Stimulated activated CD8-positive, alpha-beta memory T cell treated with anti-CD3 and anti-CD28 coated beads, Interleukin-12 subunit alpha, Interleukin-12 subunit beta, amount 100 ng/mL, for 24 hours (primary cell): ENCODE results near the gene TRABD2A.
A peak's percentile ranks its signal among the peaks of the same experiment; 100 is the strongest.

ENCODE experiments used
- DNase-seq: peaks from one replicate; pipeline ENCODE4 v3.0.0-alpha.2; 2020; ENCODE audit errors: extremely low read depth

Gene TRABD2A

DNA sequence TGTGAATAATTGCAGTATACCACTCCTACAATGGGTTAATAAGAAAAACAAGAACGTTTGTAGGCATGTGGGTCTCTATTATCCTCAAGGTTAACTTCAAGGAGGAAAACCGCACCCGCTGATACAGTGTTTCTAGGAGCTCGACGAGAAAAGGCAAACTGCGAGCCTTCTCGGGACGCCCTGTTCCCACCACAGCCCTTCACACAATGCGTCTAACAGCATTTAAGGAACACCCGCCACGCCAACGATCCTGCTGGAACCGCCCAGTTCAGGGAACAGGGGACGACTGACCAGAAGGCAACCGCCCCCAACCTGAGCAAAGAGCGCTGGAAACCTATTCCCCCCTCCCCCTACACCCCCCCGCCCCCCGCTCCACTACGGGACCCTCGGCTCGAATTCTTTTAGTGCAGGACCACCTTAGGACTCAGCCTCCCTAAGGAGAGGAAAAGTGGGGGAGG lies 23.9 kb upstream of the TRABD2A start:
- no peak for DNase-seq

DNA sequence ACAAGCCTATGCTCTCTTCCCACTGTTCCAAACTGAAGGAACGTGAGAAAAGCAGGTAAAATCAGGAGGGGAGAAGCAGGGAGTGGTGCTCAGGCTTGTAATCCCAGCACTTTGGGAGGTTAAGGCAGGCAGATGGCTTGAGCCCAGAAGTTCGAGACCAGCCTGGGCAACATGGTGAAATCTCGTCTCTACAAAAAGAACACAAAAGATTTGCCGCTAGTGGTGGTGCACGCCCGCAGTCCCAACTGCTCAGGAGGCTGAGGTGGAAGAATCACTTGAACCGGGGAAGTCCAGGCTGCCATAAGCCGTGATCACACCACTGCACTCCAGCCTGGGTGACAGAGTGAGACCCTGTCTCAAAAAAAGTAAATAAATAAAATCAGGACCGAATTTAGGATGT lies 23.3 kb upstream of the TRABD2A start:
- DNase-seq = no peak

DNA sequence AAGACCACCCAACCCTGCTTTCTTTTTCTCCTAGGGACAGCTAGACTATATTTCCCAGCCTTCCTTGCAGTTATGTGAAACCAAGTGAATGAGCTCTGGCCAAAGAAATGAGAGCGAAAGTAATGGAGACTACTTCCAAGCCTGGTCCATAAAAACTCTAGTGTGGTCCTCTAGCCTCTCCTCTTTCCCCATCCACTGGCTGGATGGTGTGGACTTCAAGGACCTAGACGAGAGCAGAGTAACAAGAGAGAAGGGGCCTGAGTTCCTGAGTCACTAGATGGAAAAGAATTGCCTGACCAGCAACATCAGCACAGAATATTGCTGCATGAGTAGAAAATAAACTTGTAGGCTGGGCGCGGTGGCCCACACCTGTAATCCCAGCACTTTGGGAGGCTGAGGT lies 21.6 kb upstream of the TRABD2A start:
- DNase-seq = no peak

DNA sequence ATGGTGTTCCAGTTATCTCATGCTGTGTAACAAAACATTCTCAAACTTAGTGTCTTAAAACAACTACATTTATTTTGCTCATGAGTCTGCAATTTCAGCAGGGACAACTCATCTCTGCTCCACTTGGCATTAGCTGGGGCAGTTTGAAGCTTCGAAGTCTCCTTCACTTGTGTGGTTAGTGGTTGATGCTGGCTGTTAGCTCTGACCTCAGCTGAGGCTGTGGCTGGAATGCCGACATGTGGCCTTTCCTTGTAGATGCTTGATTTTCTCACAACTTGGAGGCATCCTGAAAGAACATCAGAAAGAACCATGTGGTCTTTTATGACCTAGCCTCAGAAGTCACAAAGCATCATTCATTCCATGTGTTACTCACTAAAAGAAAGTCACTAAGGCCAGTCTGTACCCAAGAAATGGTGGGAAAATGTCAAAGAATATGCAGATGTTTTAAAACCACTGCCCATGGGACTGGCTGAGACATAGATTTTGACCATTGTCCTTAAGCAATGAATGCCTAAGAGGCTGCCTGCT lies 20.8 kb upstream of the TRABD2A start:
- DNase-seq = no peak

DNA sequence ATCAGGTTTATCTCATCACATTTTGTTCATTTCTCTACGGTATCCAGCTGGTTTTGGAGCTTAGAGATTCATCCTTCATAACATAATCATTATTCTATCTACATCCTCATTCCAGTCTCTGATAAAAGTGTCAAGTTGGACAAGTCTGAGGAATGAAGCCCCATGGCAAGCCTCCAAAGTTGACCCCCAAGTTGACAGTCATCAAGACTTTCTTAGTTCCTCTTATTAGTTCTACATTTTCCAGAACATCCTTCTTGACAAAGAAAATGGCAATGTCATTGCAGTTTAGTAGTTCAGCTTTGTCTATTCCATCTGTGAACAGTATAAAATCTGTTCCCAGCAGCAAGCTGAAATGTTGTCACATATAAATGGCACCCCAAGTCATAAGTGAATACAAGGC lies 20.1 kb upstream of the TRABD2A start:
- DNase-seq = no peak

DNA sequence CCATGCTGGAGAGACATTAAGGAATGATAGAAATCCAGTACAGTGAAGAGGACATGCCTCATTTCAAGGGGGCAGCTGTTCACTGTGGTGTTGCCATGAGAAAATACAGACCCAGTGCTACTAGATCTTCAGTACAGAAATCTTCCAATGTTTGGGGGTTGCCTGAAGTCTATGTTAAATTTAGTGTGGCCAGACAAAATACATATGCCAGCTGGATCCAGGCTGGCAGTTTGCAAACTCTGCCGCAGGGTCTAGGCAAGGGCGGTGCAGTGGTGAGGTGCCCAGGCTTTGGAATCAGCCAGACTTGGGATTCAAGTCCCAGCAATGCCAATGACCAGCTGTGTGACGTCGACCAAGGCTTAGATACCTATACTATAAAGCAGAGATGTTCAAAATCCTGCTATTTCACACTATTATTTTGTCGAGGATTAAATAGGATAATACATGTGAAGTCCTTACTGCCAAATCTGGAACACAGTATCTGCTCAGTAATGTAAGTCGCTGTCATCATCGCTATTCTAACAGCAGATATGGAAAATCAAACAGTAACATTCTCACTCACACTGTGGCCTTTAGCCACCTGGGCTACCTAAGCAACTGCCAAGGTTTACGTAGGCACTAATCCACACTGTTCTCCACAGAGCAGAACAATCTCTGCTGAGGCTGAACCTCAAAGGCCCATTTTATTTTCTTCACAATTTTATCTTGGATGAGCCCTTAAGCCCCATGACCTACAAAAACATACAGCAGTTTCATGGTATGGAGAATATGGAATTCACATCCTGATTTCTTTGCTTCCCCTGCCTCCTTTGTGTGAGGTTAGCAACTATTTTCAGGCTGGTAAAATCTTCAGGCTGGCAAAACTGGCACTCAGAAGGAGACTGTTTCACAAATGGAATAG lies 18.7 kb upstream of the TRABD2A start:
- DNase-seq = no peak

DNA sequence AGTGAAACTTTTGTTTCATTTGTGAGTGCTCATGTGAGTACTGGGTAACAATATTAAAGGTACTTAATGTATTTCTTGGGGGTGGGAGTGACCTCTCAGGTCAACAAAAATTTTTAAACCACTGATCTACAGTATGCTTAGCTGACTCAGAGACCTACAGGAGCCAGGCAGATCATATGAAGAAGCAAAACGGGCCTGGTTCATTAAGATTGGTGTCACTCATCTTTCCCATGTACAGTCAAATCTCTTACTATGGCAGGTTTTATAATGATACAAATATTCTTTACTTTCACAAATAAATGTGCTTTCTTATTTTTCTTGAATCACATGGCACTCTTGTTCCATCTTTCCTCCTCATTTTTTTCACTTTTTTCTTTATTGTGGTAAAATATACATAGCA lies 16.9 kb upstream of the TRABD2A start:
- no peak for DNase-seq

DNA sequence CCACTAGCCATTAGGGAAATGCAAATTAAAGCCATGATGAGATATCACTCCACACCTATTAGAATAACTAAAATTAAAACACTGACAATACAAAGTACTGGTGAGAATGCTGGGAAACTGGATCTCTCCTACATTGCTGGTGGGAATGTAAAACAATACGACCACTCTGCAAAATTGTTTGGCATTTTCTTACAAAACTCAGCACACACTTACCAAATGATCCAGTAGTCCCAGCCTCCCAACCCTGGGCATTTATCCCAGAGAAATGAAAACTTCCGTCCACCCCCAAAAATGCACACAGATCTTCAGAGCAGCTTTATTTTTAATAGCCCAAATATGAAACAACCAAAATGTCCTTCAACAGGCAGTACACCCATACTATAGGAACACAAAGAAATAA lies 15.7 kb upstream of the TRABD2A start:
- no peak for DNase-seq

DNA sequence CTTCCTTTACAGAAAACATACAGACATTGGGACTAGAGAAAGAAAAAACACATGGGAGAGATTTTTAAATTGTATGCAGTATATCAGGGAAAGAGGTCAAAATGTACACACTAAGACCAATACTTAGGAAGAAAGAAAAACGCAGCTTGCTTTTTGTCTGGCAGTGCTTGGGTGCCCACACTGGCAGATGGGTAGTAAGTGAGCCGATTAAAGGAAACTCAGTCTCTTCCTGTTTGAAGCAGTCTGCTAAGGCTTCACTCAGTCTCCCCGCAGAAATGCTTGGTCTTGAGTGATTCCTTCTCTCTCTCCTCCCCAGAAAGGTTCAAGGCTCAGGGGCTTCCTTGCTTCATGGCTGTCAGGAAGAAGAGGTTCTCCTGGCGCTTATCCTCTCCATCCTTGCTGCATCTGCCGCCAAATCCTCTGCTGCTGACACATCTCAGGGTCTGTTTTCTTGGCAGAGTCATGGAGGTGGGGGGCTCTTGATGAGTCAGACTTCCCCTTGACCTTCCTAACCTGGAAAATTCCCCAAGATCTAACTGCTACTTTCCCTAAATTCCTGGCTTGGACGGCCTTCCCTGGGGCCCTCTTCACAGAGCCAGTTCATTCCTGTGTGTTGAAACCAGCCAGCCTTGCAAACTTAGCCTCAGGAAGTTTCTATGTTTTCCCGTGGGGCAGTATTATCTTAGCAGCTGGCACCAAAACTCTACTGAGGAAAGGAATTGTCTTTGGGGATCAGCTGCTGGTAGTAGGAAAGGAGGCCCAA lies 14.1 kb upstream of the TRABD2A start:
- DNase-seq = no peak

DNA sequence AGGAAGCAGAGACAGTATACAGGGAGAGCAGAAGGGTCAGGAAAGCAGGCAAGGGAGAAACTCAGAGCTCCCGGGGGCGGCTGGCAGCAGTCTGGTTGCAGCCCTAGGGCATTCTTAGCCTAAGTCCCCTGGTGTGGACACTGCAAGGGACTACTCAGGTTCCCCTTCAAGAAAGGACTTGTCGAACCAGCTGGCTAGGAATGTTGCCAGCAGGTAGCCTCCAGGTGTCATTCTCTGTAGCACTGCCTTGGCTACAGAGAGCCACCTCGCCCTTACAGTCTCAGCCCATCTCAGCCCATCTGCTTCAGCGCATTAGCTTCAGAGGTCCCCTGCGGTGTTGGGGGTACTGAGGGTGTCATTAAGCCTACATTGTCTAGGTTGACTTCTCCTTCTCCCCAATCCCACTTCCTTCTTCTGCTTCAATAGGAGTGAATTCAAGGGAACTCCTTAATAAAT lies 13.3 kb upstream of the TRABD2A start:
- DNase-seq = no peak

DNA sequence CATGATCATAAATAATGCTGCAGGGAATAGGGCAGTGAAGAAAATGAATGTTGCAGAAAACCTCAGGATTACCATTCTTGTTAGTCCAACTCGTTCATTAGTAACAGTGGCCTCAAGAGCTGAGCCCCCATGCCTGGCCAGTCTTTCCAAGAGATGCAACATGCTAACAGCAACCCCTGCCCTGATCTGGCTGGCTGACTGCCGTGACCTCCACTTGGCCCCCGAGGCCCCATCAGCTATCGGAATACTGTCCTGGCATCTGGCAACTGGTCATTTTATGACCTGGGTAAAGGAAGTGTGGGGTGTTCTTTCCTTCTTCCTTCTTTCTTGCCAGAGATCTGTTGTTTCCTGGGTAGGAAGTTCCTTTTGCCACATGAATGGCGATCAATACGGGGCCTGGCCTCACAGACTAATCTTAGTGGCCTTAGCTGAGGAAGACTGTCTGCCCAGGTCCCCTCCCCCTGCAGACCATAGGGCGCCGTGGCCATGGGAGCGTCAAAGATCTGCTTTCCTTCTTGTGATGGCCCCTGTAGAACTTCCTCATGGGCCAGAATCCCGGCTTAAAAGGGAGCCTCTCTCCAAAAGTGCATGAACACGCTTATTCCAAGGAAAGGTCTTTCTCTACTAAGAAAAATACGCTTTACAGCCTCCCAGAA lies 10.6 kb upstream of the TRABD2A start:
- DNase-seq = no peak

DNA sequence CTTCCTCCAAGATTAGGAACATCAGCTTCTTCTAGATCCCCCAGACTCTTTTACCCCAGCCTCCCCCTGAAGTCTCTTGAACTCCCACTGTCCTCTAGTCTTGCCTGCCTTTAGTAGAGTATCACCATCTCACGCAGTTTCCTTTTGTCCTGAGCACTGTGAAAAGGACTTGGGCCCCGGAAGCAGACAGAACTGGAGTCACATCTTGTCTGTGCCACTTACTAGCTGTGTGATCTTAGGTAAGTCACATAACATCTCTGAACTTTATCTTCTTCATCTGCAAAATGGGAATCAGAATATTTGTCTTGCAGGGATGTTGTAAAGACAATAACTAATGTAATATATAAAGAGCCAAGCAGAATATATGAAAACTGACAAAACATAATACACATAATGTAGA lies 8.4 kb upstream of the TRABD2A start:
- DNase-seq = no peak

DNA sequence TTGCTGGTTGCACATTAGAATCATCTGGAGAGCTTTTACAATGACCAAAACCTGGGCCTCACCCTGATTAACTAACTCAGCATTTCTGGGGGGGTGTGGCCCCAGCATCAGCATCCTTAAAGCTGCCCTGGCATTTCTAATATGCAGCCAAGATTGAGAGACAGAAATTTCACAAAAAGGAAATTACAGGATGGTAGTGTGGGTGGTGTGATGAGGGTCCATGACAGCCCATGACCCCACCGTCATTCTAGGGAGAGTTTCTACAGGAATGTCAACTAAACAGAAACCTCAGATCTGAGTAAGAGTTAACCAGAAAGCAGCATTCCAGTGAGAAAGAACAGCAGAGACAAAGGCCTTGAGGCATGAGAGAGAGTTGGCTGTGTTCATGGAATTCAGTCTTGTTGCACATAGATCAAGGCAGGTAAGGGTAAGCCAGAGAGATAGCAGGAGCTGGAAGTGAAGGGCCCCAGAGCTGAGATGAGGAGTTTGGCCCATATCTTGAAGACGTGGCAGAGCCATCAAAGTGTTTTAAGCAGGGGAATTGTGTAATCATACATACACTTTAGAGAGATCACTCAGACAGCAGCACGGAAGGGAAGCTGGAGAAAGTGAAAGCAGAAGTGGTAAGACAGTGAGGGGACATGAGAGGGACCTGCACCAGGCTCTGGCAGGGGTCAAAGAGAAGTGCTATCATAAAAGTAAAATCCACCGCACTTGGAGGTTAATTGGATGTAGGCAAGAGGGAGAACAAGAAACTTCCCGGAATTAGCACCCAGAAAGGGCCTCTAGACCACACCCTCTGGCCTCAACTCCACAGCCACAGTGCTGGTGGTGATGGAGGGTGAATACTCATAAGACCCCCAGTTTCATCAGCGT lies 7.8 kb upstream of the TRABD2A start:
- no peak for DNase-seq

DNA sequence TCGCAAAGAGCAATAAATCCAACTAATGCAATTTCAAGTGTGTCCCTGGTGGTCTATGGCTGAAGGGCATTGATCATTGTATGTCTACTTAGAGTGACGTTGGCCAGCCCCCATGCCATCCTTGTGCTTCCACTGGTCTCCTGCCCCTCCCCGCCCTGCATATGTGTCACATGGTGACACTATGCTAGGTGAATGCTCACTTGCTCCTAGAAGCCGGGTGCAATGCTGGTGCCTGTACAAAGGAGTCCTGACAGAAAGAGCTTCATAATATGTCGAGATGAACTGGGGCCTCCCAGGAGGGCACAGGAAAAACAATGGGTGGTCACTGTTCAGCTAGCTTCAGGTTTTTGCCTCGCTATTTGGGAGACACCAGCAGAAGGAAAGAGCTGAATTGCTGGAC lies 5.9 kb upstream of the TRABD2A start:
- DNase-seq = no peak

DNA sequence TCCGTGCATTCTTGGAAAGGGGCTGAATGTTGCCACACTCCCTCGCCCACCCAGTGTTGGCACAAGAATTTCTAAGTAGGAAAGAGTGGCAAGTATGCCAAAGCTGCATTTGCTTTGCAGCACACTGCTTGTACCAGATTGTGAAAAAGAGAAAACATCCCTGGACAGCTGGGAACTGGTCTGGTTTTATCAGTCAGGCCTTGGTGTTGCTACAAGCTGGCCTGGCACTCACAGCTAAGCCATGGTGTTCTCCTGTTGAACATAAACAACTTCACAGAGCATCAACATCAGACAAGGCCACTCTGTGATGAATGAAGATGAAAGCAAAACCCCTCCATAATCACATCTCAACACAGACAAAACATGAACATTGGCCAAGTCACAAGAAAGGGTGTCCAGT lies 4.2 kb upstream of the TRABD2A start:
- no peak for DNase-seq

DNA sequence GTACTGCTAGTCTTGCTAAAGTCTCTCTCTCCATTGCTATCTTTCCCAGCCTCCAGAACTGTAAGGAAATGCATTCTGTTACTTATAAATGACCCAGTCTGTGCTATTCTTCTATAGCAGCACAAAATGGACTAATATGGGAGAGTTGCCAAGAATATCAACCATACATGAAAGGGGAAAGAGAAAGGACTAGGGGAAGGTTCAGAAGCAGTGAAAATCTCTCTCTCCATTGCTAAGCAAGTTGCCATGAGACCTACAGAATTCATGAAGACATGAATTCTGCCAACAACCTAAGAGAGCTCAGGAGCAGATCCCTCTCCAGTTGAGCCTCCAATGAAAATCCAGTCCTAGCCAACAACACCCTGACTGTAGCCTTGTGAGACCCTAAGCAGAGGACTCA lies 3.6 kb upstream of the TRABD2A start:
- no peak for DNase-seq

DNA sequence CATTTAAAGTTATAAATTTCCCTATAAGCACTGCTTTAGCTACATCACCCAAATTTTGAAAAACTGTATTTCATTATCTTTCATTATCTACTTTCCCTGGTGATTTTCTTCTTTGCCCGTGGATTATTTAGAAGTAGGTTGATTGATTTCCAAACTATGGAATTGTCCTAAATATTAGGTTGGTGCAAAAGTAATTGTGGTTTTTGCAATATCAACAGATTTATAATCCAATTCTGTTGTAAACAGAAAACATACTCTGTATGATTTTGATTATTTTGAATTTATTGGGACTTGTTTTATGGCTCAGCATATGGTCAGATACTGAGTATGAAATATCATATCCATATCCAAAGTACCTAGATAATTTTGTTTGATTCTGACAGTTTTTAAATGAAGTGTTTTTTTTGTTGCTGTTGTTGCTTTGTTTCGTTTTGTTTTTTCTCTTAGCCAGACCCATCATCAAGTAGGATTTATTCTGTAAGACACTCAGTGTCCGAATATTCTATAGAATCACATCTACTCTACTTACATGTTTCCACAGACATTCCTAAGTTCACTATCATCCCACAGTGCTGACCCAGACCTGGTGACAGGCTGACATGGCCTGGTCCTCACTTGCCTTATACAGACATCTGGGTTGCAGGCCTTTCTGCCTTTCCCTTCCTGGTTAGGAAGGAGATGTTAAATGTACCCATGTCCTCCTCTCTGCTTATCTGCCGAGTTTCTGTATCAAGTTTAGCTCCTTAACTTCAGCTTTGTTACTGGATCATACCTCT lies 2.1 kb upstream of the TRABD2A start:
- no peak for DNase-seq

DNA sequence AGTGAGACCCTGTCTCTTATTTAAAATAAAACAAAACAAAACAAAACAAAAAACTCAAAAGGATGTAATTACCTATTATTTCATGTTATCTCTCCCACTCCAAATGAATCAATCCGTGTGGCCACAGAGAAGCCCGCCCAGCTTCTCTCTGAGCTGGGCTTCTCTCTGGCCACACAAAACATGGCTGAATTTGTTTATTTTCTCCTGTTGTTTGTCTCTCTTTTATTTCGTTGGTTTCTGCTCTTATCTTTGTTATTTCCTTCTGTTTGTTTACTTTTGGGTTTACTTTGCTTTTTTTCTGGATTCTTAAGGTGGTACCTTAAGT lies 1.5 kb upstream of the TRABD2A start:
- no peak for DNase-seq

DNA sequence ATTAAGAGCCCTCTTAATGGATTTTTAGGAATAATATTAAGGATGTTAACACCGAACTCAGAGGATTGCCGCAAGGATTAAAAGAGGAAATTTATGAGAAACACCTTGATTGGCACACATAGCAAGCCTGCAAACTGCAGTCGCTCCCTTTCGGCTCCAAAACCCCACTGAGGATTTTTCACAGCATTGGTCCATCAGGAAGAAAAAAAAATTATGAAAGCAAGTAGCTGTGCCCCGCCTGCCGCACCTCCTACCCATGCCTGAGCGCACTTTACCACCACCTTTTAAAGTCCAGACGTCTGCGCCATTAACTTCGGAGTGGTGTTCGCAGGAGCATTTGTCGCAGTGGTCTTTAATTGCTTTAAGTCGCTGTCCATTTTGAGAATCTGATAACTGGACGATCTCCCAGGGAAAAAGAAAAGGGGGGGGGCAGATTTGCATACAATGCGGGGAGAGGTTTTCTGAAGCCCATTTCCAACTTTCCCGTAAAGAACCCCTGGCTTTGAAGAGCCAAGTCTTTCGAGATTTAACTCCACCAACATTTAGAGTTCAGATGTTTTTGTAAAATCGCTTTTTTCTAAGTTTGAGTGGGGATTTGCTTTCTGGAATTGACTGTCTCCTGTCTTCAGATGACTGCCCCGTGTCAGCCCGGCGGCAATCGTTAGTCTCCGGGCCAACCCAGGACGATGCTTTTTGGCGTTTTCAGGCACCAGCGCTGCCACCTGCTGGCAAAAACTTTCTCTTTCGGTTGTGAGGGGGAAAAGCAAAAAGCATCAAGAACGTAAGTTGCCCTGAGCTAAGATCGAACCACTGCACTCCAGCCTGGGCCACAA lies 913 bp upstream of the TRABD2A start:
- DNase-seq = peak; percentile 66

DNA sequence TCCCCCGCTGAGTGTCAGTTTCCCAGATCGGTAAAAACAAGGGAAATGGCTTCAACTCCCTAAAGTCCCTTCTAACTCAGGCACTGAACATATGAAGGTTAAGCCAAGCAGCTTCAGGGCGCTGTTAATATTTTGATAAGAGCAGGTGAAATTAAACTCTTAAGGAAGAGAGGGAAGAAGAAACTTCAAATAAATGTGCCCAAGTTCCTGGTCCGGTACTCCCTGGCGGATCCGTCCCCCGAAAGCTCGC lies 564 bp downstream of the TRABD2A start:
- no peak for DNase-seq
